ENCODE data around the gene AQP9.
"Not testable (repeated sequence)": the region's sequence is repeated elsewhere in the genome, so short reads cannot be mapped to it uniquely, and the experiment has no call there.

Gene AQP9

DNA sequence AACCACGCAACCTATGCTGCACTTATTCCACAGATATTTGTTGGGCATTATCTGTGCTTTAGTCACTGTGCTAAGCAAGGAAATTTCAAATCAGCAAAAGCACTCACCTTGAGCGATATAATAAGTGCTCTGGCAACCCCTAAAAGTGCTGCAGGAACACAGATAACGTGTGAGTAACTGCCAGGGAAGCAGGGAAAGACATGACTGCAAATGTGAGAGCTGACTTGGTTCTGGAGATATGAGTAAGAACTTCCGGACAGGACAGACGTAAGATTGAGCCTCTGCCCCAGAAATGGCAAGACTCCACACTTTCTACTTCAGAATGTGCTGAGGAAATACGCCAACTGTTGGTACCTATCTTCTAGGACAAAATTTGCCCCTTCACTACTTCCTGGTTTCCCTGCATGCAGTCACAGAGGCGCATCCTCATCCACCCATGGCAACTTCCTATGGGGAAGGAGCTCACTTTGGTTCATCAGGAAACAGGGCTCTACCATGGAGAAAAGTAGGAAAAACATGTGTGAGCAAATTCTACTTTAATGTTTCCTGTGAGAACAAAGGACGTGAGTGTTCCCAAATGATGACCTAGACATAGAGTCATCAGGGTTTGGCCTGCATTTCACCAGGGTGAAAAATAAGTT lies 41.7 kb downstream of the AQP9 start:
- no peak for DNase-seq (ENCODE audit: low read depth)

DNA sequence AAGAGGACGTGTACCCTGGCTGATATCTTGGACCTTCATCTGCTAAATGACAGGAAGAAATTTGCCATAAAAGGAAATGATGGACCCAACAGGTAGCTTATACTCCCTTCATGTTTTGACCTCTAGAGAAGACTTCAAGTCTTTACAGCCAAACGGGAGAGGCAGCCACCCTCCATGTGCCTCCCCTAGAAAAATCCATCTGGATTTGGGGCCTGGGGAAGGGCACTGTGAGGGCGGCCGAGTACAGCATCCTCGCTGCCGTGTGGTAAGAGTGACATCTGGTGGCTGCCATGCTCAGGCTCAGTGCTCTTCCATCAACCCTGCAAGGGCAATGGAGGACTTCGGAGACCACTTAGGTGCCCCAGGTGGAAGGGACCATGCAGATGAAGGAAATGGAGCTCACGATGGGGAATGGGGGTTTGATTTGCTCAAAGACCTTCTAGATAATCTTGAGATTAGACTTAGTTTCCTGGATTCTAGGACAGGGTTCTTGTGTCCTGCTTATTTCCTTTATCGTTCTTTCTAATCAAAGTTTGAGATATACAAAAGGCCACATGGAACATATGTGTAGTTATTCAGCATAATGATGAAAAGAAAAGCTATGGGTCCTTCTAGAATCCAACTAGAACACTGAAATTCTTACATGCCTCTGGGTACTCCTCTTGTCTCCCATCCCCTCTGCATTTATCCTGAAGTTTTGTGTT lies 44.4 kb downstream of the AQP9 start:
- DNase-seq (ENCODE audit: low read depth), result no peak

DNA sequence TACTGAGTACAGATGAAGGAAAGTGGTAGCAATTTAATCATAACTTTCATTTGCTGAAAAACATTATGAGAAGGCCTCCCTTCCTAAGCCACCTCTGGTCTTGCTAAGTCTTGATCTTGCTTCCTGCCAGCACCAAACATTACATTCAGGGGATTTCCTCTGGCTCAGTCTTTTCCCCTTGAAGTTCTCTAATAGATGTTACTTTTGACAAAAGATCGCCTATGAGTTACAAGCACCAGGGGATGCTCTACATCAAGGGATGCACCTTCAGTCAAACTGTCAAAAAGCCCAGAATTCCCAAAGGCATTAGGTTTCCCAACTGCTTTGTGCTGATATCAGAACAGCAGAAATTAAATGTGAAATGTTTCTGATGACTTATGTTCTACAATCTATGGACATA lies 47.3 kb downstream of the AQP9 start:
- no peak for DNase-seq (ENCODE audit: low read depth)

DNA sequence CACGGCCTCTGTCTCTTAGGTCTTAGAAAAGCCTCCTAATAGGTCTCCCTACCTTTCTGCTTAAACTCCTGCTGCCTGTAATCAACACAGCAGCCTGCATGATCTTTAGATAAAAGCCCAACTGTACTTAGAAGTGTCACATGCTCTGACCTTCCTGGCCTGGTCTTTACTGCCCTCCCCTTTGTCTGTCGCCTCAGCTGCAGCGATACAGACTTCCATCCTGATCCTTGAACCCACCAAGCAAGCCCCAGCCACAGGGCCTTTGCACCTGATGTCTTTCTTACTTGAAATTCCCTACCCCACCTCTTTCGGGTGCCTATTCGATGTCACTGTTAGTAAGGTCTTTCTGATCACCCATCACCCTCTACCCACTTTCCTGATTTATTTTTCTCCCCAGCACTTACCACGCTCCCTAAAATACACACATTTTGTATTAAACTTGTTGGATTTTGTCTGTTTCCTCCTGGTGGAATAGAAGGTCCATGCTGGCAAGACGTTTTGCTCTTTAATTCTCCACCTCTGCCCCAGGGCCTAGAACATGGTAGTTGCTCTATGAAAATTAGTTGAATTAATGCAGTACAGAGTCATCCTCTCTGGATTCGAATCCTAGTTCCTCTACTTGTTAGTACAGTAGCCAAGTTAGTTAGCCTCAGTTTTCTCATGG lies 51.1 kb downstream of the AQP9 start:
- no peak for DNase-seq (ENCODE audit: low read depth)

DNA sequence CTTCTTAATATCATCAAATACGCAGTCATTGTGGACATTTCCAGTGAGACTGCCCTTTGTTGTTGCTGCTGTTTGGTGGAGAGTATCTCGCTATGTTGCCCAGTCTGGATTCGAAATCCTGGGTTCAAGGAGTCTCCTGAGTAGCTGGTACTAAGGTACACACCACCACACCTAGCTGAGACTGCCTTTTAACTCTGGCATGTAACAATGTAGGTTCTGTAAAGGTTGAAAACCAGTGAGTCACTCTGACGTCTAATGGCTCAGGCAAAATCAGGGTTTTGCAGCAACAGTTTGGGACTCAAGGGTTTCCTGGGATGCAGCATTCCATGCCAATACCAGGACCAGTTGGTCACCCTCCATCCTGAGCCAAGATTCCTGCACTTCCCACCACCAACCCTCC lies 52.2 kb downstream of the AQP9 start:
- DNase-seq (ENCODE audit: low read depth), result no peak

DNA sequence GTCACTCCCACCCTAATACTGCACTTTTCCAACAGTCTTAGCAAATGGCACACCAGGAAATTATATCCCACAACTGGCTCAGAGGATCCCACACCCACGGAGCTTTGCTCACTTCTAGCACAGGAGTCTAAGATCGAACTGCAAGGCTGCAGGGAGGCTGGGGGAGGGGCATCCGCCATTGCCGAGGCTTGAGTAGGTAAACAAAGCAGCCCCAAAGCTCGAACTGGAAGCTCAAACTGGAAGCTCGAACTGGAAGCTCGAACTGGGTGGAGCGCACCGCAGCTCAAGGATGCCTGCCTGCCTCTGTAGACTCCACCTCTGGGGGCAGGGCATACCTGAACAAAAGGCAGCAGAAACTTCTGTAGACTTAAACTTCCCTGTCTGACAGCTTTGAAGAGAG lies 55.5 kb downstream of the AQP9 start:
- not testable (repeated sequence) for DNase-seq (ENCODE audit: low read depth)

DNA sequence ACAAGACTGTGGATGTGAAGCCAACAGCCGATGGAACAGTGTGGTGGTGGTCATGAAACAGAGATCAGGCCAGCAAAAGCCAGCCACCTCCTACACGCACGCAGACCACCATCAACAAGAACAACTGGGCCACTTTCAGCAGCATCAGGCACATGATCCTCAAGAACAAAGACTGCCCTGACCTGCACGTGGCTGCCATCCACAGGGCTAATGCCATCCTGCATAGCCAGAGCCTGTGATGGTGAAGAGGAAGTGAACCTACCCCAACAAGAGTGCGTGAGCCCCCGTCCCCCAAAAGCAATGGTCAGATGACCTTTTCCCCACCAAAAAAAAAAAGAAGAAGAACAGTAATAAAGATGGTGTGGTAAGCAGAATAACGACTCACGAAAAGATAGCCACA lies 62.6 kb downstream of the AQP9 start:
- no peak for DNase-seq (ENCODE audit: low read depth)

DNA sequence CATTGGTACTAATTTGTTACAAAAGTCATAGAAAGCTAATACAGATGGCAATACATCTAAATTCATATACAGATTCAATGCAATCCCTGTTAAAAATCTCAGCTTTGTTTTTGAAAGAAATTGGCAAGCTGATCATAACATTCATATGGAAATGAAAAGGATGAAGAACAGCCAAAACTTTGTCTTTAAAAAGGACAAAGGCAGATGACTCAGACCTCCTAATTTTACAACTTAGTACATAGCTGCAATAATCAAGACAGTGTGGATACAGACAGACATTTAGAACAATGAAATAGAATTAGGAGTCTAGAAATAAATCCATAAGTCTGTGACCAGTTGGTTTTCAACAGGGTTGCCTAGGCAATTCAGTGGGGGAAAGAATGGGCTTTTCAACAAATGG lies 63.3 kb downstream of the AQP9 start:
- DNase-seq (ENCODE audit: low read depth), result no peak

DNA sequence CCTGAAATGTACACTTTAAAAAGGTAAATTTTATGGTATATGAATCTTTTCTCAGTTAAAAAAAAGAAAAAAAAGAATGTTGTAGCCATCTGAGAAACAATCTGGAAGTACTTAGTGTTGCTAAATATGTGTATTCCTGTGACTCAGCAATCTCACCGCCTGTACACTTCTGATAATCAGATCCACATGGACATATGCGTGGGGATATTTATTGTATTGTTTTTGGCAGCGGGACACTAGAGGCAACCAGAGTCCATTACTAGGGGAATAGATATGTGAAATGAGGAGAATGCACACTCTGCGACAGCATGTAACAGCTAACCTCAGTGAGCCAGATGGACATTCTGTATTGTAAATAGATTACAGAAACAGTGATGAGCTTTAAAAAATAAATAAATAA lies 65.4 kb downstream of the AQP9 start:
- DNase-seq (ENCODE audit: low read depth), result peak; percentile 96

DNA sequence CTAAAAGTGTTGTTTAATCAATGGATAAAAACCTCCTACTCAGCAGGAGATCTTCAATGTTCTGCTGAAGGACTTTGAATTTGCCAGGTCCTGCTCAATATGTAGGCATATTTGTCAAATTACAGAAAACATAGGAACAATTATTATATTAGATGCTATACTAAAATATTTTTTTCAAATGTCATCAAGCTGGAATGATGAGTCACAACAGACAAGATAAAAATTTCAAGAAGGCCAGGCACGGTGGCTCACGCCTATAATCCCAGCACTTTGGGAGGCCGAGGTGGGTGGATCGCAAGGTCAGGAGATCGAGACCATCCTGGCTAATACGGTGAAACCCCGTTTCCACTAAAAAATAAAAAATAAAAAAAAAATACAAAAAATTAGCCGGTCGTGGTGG lies 68.0 kb downstream of the AQP9 start:
- no peak for DNase-seq (ENCODE audit: low read depth)

DNA sequence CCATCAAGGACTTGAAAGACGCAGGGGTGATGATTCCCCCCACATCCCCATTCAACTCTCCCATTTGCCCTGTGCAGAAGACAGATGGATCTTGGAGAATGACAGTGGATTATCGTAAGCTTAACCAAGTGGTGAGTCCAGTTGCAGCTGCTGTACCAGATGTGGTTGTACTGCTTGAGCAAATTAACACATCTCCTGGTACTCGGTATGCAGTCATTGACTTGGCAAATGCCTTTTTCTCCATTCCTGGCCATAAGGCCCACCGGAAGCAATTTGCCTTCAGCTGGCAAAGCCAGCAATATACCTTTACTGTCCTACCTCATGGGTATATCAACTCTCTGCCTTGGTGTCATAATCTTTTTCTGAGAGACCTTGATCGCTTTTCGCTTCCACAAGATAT lies 70.0 kb downstream of the AQP9 start:
- DNase-seq (ENCODE audit: low read depth), result not testable (repeated sequence)

DNA sequence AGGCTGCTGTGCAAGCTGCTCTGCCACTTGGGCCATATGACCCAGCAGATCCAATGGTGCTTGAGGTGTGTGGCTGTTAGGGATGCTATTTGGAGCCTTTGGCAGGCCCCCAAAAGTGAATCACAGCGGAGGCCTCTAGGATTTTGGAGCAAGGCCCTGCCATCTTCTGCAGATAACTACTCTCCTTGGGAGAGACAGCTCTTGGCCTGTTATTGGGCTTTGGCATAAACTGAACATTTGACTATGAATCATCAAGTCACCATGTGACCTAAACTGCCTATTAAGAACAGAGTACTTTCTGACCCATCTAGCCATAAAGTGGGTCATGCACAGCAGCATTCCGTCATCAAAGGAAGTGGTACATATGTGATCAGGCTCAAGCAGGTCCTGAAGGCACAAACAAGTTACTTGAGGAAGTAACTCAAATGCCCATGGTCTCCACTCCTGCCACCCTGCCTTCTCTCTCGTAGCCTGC lies 70.9 kb downstream of the AQP9 start:
- peak; percentile 83 for DNase-seq (ENCODE audit: low read depth)

DNA sequence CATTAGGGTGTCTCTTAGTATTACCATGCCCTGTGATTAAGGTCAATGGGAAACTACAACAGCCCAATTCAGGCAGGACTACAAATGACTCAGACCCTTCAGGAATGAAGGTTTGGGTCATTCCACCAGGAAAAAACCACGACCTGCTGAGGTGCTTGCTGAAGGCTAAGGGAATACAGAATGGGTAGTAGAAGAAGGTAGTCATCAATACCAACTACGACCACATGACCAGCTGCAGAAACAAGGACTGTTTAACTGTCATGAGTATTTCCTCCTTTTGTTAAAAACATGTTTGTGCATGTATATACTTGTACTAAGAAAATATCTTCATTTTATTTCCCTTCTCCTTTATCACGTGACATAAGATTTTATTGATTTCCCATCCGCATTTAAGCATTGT lies 71.8 kb downstream of the AQP9 start:
- DNase-seq (ENCODE audit: low read depth), result not testable (repeated sequence)

DNA sequence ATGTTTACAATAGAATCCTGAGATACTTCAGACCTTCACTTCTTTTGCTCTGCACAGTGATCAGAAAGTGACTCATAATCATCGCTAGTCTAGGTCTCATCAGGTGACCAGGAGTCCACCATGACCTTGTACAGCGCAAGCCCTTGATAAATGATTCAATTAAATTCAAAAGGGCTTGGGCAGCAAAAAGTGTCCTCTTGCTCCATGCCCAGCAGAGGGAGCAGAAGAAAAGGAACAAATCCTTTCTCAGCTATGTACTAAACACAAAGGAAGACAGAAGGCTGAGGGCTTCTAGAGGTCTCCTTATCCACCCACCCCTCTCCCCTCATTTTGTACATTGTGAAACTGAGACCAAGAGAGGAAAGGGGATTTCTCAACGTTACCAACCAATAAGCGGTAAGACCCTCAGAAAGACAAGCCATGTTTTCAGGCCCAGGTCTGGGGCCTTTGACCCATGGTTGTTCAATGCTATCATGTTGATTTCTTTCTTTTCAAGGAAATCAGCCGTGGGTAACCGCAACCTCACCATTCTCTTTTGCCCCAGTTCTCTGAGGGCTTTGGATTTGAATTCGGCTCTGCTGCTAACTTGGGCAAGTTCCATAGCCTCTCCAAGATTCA lies 74.8 kb downstream of the AQP9 start:
- DNase-seq (ENCODE audit: low read depth), result no peak

DNA sequence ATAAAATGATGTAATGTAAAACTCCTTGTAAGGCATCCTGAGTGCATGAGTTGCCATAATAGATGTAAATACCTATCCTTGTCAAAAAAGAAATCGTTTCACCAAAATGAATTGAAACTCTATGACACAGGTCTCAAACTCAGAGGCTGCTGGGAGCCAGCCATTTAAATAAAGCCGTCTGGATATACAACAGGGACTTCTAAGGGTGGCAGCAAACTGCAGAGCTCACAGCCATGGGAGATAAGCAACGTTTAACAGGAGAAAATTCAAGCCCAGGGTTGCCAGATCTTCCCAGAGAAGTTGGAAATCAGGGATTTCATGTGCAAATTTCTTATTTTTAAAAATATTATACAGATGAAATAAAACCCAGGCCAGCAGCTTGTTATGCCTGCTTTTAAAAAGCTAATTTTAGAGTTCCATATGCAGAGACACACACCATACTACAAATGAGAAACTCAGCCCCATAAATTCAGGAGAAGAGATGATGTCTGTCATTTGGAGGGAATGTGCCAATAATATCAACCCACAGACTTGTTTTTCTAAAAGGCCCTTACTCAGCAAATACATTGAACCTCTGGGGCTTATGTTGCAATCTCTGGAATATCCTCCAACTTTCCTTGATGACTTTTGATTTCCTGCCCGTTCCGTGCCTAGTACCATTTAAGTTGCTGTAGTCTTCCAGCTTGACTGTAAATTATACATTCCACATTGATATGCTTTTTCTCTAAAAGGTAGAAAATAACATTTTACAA lies 75.6 kb downstream of the AQP9 start:
- DNase-seq (ENCODE audit: low read depth), result peak; percentile 93

DNA sequence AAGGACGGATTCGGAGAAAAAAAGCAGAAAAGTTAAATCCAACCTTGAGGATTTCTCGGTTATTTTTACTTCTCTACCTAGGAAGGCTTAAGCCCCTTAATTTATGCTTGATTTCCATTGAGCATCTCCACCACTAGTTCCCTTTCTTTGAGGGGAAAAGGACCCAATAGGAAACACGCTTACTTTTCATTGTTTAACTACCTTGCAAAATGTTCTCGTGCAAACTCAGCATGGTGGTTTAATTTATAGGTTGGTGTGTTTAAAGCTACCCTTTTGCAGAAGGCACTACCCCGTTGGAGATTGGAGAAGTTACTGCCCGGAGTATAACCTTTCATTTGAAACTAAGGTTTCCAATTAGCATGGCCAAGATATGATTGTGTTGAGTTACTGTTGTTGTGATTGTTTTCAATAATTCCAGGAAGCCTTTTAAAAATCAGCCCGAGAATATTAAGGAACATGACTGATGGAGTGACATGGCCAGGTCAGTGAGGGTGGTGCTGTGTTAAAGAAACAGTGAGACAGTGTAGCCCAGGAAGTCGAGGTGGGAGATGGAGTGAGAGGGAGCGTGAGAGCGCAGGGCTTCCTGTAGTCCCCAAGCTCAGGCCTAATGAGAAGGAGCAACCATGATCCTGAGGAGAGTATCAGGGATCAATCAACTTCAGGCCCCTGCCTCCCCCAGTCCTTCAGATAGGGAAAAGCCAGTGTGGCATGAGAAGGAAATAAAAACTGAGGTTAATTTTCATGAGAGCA lies 76.6 kb downstream of the AQP9 start:
- no peak for DNase-seq (ENCODE audit: low read depth)

DNA sequence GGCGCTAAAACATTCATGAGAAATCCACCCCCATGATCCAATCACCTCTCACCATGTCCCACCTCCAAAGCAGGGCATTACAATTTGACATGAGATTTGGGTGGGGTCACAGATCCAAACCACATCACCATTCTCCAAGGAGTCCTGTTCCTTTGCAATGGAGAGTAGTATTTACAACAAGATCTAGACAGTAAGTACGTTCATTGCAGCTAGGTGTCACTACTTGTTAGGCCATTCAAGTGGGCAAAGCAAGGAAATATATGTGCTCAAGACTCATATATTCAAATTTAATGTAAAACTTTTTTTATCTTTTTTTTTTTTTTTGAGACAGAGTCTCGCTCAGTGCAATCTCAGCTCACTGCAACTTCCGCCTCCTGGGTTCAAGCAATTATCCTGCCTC lies 79.3 kb downstream of the AQP9 start:
- DNase-seq (ENCODE audit: low read depth), result no peak

DNA sequence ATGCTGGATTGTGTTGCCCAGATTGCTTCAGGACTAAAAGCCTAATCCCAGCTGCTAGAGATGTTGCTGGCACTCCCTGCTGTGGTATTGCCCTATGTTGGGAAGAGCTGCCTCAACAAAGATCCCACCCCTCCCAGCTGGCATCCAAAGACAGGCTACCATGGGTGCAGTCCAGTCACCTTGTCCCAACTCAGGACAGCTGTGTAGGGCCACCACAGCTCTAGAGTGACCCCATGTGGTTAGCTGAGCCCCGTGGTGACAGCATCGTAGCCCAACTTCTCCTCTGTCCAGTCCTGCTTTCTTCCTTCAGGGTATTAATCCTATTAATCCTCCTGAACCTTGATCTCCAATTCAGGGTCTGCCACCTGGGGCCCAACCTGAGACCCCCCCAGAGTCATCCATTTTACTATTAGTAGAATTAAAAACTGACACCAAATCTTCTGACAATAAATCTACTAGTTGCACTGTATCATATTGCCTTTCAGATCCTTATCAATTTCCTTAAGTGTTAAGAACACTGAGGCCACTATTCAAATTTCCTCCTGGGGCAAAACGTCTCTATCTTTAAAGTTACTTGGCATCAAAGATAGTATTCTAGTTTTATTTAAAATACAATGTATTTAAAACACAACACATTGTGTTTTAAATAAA lies 83.5 kb downstream of the AQP9 start:
- no peak for DNase-seq (ENCODE audit: low read depth)

DNA sequence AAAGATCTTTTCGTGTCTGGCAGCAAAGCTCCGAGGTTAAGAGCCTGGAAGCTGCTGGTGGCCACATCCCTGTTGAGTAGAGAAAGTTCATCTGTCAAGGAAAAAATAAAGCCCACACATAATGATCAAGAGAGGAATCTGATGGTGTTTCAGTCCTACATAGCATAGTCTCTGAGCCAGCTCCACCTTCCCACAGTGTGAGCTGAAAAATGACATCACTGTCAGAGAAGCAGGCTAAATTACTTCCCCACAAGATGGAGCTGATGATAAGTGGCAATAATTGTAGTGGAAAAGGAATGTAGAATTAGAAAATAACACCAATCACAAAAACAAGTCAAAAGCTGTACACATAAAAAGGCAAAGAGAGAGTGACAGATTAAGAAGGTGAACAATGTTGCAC lies 84.5 kb downstream of the AQP9 start:
- no peak for DNase-seq (ENCODE audit: low read depth)

DNA sequence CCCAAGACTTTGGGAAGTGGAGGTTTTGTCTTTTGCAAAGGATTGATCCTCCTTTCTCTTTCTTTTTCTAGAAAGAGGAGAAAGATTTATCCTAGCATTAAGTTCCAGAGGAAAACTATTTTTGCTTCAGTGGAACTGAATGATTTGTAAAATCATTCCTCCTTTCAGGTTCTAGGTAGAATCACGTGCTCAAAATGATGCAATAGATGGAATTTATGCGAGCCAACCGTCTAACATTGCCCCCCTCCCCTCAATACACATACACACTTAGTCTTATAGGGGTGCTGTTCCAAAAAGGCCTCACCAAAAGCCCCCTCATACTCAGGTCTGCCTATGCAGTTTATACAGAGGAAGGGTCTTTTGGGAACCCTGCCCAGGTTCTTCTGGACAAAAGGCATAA lies 85.3 kb downstream of the AQP9 start:
- DNase-seq (ENCODE audit: low read depth), result no peak

DNA sequence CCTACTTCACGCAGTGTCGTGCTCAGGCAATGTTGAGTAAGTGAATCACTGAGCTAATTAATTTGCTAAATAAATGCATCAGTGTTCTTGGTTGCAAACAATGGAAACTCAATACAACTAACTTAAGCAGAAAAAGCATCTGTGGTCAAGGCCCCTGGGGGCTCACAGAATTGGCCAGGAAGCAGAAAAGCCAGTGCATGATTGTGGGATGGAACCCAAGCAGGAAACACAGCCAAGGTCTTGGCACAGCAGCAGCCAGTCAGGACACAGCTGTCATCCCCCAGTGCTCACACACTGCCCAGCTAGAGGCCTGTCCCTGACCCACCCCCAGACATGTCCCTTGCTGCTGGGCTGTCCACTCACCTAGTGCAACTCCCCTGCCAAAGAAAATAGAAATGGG lies 85.9 kb downstream of the AQP9 start:
- DNase-seq (ENCODE audit: low read depth), result no peak
